Measurements from ENCODE around the gene RETREG1. TPM values are rescaled to one million over a fixed set of nuclear protein-coding genes. Genes with fewer than 3 reads are reported as not detected.

The RETREG1 gene
- total RNA-seq, 1 experiment from 2014 or later = 3.4 TPM

DNA sequence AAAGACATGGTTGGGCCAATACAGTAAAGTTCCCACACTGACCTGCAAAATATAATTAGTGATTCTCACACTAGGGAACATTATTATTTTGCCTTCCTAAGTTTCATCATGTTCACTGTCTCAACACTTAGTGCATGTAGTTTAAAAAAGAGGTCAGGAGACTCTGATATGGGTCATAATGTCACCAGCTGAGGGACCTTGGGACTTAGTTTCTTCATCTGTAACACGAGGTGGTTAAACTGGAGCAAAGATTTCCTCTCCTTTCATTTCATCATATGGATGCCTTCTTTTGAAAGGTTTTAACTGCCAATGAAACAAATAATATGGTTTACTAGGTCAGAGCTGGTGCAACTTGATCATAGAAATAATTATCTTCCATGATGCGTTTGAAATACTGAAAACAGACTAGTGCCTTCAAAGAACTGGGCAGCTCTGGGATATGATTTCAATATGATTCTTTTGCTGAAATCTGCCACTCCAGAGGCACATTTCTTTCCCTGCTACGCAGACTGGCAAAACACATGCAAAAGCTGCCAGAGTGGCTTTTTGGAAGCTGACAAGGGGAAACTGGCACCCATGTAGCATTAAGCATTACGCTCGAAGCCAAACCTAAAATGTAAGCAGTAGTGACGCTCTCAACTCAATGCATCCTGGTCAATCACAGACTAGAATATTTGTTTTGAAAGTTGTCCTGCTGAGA, 20.8 kb downstream of the RETREG1 start:
- H3K14ac ChIP-seq (ENCODE audit: insufficient read depth, low read length) = no peak overlapping the region
- H2BK12ac ChIP-seq (ENCODE audit: insufficient read length, low read depth, low read length) = no peak overlapping the region
- no peak overlapping the region for H4K8ac ChIP-seq (replicated peaks; ENCODE audit: insufficient read length, low read depth, low read length)
- H3K4ac ChIP-seq (ENCODE audit: low read depth, low read length) = no peak overlapping the region
- TF ChIP-seq, protein P1, sequence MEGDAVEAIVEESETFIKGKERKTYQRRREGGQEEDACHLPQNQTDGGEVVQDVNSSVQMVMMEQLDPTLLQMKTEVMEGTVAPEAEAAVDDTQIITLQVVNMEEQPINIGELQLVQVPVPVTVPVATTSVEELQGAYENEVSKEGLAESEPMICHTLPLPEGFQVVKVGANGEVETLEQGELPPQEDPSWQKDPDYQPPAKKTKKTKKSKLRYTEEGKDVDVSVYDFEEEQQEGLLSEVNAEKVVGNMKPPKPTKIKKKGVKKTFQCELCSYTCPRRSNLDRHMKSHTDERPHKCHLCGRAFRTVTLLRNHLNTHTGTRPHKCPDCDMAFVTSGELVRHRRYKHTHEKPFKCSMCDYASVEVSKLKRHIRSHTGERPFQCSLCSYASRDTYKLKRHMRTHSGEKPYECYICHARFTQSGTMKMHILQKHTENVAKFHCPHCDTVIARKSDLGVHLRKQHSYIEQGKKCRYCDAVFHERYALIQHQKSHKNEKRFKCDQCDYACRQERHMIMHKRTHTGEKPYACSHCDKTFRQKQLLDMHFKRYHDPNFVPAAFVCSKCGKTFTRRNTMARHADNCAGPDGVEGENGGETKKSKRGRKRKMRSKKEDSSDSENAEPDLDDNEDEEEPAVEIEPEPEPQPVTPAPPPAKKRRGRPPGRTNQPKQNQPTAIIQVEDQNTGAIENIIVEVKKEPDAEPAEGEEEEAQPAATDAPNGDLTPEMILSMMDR (conservative IDR thresholded peaks at IDR 0.05) = no peak
- H3K9me3 ChIP-seq (ENCODE audit: control insufficient read depth, low read depth, low read length) = no peaks in the 10 kb centered on the region
- H2BK15ac ChIP-seq (ENCODE audit: low read depth, low read length) = no peak overlapping the region
- no peak overlapping the region for H2BK120ac ChIP-seq (ENCODE audit: low read depth, low read length, poor library complexity, severe bottlenecking)
- H3K27me3 ChIP-seq (ENCODE audit: insufficient read depth, low read length) = no peaks in the 10 kb centered on the region
- Mint-ChIP-seq H3K4me1 (peaks cover 12 to 19% of the 10 kb centered on the region in 2 experiments), H3K36me3 (ENCODE audit: insufficient read depth in 1 of 3, low read depth in 3 of 3) (peaks cover 0 to 3% (median 0%) of the 10 kb centered on the region in 3 experiments; a peak in 3 of 7 replicates), H3K4me3 (no peak overlapping the region), H3K9me3 (peaks cover 0 to 3% of the 10 kb centered on the region in 2 experiments; a peak in 1 of 5 replicates), H3K27ac (no peak overlapping the region), H3K27me3 (ENCODE audit: low read depth) (no peaks in the 10 kb centered on the region)
- no peak overlapping the region for H4K91ac ChIP-seq (ENCODE audit: insufficient read length, low read depth, low read length)
- no peak overlapping the region for H3K56ac ChIP-seq (ENCODE audit: insufficient read length, low read depth, low read length)
- H3K23ac ChIP-seq (ENCODE audit: insufficient read length, low read depth, low read length) = no peak overlapping the region
- H4K20me1 ChIP-seq (ENCODE audit: control insufficient read depth, insufficient read depth, insufficient read length) = no peaks in the 10 kb centered on the region
- no peak for DNase-seq
- H3K79me1 ChIP-seq (ENCODE audit: insufficient read depth, low read depth, low read length, poor library complexity, severe bottlenecking) = no peaks in the 10 kb centered on the region
- H2BK20ac ChIP-seq (ENCODE audit: low read depth, low read length, poor library complexity, severe bottlenecking) = no peak overlapping the region
- H3K79me2 ChIP-seq (ENCODE audit: insufficient read depth, low read length) = no peaks in the 10 kb centered on the region
- H2AFZ ChIP-seq (ENCODE audit: low read length) = no peak overlapping the region
- no CpG with 5 or more reads among the region's 6 CpGs for WGBS (ENCODE audit: extremely low coverage, insufficient read length, low lambda C conversion rate)
- no peak overlapping the region for H3K9ac ChIP-seq (ENCODE audit: extremely low read depth, insufficient read length, low read length)
- H3K4me2 ChIP-seq (ENCODE audit: insufficient read depth, insufficient read length, low read length) = no peak overlapping the region
- no peak overlapping the region for H3K18ac ChIP-seq (ENCODE audit: insufficient read length, low read depth, low read length)
- no peak overlapping the region for H2AK5ac ChIP-seq (ENCODE audit: insufficient read length, low read length)
- no peak overlapping the region for H3K27ac ChIP-seq (ENCODE audit: insufficient read length, low read depth, low read length)
- no peak overlapping the region for H4K5ac ChIP-seq (ENCODE audit: insufficient read length, low read depth, low read length)
- no peak overlapping the region for H3T11ph ChIP-seq (ENCODE audit: low read length)
- H3K4me1 ChIP-seq (ENCODE audit: insufficient read depth, low read length) = no peaks in the 10 kb centered on the region
- no peaks in the 10 kb centered on the region for H3K23me2 ChIP-seq (ENCODE audit: insufficient read length, low read depth, low read length, poor library complexity, severe bottlenecking)
- H2BK5ac ChIP-seq (ENCODE audit: insufficient read length, low read length) = no peak overlapping the region
